ENCODE data around the gene IFITM2.
A peak's percentile ranks its signal among the peaks of the same experiment; 100 is the strongest.

Gene IFITM2

DNA sequence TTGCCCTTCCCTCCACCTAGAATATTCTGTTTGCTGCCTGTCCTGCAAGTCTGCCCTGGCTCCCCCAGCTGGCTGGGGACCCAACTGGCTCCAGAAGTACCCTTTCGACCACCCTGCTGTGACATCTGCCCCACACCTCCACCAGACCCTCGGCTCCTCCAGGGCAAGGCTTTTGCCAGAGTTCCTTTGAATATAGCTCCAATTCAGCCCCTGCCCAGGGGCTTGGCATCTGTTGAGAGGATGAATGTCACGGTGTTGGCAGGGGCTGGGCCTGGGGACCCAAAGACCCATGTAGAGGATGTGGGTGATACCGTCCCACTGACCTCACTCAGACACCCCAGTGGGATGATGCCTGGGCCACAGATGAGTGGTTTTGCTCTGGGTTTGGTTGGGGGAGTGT is 25.4 kb upstream of the IFITM2 start:
- no peak for DNase-seq

- no peak for DNase-seq
These were observed 24.8 kb upstream of the IFITM2 start for GRCh38 chr11:282630-283360.

GRCh38 chr11:283405-284104 is 24.1 kb upstream of the IFITM2 start:
- DNase-seq: no peak

- DNase-seq: no peak
These were observed 23.3 kb upstream of the IFITM2 start for GRCh38 chr11:284105-285020.

- no peak for DNase-seq
These were observed 22.4 kb upstream of the IFITM2 start for GRCh38 chr11:285021-285893.

GRCh38 chr11:285894-286220 is 21.8 kb upstream of the IFITM2 start:
- no peak for DNase-seq

DNA sequence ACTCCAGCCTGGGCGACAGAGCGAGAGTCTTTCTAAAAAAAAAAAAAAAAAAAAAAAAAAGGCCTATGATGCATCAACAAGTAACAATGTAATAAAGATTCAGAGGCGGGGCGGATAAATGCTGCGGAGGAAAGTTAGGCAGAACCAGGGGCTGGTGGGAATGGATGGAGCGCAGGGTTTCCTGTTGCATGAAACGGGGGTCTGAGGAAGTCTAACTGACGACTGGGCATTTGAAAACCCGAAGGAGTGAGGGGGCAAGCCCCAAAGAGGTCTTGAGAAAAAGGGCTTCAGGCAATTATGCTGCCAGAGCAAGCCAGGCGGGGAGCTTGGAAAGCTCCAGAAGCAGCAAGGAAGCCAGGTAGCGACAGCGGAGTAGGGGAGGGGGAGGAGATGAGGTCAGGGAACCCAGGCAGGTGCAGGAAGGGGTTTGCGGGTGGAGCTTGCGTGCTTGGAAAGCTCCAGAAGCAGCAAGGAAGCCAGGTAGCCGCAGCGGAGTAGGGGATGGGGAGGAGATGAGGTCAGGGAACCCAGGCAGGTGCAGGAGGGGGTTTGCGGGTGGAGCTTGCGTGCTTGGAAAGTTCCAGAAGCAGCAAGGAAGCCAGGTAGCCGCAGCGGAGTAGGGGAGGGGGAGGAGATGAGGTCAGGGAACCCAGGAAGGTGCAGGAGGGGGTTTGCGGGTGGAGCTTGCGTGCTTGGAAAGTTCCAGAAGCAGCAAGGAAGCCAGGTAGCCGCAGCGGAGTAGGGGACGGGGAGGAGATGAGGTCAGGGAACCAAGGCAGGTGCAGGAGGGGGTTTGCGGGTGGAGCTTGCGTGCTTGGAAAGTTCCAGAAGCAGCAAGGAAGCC is 20.4 kb upstream of the IFITM2 start:
- DNase-seq: peak; percentile 49

DNA sequence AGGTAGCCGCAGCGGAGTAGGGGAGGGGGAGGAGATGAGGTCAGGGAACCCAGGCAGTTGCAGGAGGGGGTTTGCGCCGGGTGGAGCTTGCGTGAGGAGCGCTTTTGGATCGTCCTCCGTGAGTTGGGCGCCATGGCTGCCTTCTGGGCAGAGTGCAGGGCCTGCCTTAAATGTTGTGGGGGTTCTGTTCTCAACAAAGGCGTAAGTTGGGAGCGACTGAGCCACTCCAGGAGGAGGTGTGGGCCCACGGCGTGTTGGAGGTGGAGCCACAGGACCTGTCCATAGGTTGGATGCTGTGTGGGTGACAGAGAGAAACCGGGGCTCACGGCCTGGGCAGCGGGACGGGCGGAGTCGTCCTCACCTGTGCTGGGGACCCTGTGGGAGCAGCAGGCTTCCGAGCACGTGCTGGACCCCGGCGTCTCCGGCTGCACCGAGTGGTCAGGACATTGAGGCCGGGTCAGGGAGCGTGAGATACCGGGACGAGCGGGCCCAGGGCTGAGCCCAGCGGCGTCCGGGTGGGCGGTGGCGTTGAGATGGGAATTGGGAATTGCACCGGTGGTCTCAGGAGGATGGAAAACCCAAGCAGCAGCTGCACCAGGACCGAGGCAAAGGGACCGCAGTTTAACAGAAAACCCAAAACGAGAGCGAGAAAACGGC is 19.7 kb upstream of the IFITM2 start:
- DNase-seq: peak; percentile 27

GRCh38 chr11:288478-289397 is 18.9 kb upstream of the IFITM2 start, which contains the start of gene PGGHG:
PGGHG (plus strand) TSS chr11:289126; CDS start chr11:289817, 691 bp downstream.
- no peak for DNase-seq

DNA sequence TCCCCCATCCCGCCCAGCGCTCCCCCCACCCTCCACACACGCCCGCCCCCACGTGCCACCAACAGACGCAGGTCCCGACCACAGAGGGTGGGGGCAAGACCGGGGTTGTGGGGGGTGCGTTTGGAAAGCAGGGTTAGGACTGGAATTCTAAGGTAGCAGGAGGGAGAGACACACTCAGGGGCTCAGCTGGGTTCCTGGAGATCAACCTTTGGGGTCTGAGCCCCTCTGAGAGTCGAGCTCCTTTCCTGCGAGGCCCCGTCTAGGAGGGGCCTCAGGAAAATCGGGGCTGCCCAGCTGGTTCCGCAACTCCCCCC is 18.3 kb upstream of the IFITM2 start:
- no peak for DNase-seq

DNA sequence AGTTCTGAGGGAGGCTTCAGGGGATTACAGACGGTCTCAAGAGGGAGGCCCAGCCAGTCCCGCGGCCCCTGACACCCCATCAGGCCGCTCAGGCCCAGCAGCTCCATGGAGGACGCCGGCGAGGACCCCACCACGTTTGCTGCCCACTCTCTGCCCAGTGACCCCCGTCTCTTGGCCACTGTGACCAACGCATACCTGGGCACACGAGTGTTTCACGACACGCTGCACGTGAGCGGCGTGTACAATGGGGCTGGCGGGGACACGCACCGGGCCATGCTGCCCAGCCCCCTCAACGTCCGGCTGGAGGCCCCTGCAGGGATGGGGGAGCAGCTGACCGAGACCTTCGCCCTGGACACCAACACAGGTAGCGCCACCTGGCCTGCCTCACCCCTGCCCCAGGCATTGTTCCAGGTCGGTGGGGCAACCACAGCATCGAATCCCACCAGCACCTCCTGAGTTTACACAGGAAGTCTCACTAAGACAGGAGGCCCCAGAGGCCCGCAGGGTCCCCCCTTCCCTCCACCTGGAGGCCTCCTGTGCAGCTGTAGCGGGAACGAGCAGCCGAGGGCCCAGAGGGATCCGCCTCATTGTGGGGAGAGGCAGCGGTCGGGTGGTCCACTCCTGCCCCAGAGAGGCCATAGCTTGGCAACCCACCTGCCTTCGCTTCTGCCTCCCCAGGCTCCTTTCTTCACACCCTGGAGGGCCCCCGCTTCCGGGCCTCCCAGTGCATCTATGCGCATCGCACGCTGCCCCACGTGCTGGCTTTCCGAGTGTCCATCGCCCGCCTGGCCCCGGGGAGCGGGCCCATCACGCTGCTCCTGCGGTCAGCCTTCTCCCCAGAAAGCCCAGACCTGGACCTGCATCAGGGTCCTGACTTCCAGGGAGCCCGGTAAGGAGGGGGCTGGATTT is 17.6 kb upstream of the IFITM2 start:
- DNase-seq: no peak

GRCh38 chr11:290621-291231 is 16.9 kb upstream of the IFITM2 start:
- DNase-seq: no peak

GRCh38 chr11:291281-292210 is 16.1 kb upstream of the IFITM2 start:
- DNase-seq: no peak

DNA sequence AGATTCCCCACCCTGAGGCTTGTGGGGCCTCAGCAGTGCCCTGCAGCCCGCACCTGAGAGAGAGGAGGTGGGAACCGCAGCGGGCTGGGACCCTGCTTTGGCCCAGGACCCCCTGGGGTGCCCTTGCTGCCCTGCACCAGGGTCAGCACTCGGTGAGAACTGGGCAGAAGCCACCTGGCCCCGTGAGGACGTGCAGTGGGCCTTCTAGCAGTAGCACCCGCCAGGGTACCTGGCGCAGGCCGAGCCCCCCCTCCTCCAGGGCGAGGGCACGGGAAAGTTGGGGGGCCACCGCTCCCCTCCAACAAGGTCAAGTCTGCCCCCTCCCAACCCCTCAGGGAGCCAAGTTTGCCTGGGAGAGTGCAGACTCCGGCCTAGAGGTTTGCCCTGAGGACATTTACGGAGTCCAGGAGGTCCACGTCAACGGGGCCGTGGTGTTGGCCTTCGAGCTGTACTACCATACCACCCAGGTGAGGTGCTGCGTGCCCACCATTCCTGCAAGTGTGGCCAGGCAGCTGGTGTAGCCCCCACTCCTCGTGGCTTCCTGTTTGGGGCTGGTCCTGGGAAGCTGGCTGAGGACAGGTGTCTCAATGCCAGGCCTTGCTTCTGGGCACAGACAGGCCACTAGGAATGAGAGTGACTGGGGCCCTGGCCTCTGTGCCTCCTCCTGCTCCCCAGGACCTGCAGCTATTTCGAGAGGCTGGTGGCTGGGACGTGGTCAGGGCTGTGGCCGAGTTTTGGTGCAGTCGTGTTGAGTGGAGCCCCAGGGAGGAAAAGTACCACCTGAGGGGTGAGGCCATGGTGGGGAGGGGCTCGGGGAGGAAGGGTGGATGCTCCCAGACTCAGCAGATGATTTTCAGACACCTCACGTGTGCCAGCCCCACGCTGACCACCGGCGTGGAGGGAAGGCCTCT is 15.2 kb upstream of the IFITM2 start:
- DNase-seq: no peak

DNA sequence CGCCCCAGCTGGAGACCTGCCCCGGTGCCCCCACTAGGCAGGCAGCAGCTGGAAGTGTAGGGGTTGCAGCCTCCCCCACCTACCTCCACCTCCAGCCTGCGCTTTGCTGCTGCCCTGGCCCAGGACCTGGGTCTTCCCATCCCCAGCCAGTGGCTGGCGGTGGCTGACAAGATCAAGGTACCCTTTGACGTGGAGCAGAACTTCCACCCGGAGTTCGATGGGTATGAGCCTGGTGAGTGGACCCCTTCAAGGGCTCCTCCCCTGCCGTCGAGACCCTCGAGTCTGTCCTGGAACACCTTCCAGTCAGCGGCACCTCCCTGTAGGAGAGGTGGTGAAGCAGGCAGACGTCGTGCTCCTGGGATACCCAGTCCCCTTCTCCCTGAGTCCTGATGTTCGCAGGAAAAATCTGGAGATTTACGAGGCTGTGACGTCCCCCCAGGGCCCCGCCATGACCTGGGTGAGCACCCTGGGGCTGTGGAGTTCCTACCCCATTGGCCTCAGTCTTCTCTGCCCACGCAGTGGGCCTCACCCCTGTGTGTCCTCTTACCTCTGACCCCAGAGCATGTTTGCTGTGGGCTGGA is 14.3 kb upstream of the IFITM2 start:
- no peak for DNase-seq
